Fibroblast of upper back skin (primary cell): ENCODE data around the gene IGSF3.
A peak's percentile ranks its signal among the peaks of the same experiment; 100 is the strongest.

Experiments used
- DNase-seq: peaks from one replicate; pipeline ENCODE4 v3.0.0-alpha.2; 2013

Gene IGSF3

GRCh38 chr1:116553386-116554115 is 114.0 kb downstream of the IGSF3 start:
- no peak for DNase-seq

- DNase-seq, result no peak
These were observed 121.1 kb downstream of the IGSF3 start for GRCh38 chr1:116546354-116546977.

DNA sequence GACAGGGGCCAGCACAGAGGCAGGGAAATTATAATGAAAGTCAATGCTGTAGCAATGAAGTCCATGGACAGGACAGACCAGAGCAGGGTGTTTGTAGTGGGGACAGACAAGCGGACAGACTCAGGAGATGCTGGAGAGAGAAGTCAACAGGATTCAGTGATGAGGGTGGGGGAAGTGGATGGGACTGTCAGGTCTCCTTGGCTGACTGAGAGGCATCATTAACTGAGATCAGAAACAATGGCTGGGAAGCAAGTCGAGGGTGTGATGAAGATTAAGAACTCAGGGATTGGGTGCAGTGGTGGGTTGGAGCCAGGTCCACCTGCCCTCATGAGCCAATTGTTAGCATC is 122.2 kb downstream of the IGSF3 start:
- no peak for DNase-seq

DNA sequence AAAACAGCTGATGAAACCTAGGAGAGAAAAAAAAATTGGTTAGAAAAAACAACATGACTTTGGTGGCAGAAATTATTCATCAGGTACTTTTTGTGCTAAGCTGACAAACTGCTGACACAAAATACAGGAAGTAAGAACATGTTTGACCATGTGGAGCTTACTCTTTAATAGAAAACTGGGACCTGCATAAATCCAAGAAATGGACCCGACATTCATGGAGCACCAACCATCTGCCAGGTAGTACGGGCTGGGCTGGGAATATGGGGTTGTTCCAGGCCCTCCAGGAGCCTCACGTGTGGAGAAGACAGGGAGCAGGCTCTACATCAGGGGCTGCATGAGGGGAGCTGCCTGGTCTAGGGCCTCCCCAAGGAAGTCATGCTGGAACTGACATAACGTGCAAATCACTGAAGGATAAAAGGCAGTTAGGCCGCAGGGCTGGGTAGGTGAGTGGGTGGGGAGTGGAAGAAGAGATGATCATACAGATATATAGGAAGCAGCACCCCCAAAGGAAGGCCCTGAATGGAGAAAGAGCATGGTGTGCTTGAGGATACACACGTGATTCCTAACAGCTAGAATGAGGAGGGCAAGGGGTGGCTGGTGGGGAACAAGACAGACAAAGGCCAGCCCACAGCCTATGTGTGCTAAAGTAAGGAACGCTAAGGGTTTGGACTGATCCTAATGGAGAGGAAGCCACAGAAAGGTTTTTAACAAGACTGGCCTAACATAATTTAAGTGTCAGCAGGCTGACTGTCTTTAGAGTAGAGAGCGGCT is 122.8 kb downstream of the IGSF3 start:
- no peak for DNase-seq

- no peak for DNase-seq
These were observed 127.4 kb downstream of the IGSF3 start for GRCh38 chr1:116540088-116540487.

- DNase-seq, result peak; percentile 37
These were observed 129.0 kb downstream of the IGSF3 start for GRCh38 chr1:116538544-116538943.

GRCh38 chr1:116537898-116538297 is 129.6 kb downstream of the IGSF3 start:
- DNase-seq, result no peak

- DNase-seq, result peak; percentile 9
These were observed 130.3 kb downstream of the IGSF3 start for GRCh38 chr1:116537040-116537831.

DNA sequence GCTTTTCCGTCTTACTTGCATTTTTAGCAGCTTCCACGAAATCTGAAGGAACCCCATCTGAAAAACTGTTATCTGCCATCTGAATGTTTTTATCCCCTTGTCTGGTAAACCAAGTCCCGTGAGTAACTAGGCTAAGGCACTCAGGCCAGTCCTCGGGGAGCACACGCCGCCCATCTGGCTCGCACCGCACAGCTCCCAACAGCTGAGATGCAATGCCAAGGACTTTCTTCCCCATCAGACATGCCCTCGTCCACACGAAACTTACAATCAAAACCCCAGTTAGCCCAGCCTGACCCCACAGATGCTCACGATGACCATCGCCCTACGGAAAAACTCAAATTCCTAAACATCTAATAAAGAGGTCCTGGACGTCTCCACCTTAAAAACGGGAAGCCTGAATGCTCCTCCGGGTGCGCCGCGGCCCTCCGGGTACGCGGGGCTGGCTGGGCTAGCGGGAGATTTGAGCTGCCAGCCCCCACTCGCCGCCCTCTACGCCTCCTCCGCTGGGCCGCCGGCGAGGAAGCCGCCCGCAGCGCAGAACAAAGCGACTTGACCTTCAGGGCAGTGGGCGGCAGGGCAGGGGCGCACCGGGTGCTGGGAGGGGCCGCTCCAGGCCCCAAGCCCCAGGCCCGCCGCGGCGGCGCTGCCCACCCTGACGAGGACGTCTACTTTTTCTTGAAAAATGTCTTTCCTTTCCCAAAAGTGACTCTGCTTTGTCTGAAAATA is 133.4 kb downstream of the IGSF3 start:
- DNase-seq, result no peak

DNA sequence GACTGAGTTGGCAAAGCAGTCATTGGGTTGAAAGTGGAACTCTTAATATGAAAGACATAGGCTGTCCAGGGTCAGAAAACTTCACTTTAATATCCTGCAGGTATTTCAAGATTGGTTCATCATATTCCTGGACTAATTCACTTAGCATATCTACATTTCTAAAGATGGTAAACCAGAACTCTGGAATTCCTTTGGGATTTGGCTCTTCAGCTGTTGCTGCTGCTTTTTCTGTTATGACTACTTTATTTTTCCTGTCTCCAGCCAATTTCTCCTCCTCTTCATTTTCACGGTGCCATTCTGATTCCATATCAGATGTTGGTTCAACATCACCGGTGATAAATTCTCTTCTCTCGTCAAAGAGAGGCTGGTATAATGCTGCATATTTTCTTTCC is 134.1 kb downstream of the IGSF3 start:
- no peak for DNase-seq

GRCh38 chr1:116532671-116533428 is 134.7 kb downstream of the IGSF3 start:
- DNase-seq, result no peak

- DNase-seq, result no peak
These were observed 135.6 kb downstream of the IGSF3 start for GRCh38 chr1:116531917-116532316.

DNA sequence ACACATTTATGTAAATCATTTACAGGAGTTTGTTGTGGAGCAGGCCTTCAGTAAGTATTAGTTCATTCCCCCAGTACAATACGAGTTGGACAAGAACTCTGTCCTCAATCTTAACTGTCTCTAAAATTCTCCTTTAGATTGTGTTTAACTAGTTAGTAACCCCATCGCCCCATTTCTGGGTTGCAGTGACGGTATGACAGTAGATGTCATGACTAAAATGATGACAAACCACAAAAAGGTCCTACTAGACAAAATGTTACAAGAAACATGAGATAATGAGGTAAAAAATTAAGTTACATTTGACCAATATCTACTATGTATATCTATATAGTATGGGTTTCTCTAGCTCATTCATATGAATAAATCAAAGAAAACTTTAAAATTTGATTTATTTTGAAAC is 137.9 kb downstream of the IGSF3 start:
- DNase-seq, result no peak

DNA sequence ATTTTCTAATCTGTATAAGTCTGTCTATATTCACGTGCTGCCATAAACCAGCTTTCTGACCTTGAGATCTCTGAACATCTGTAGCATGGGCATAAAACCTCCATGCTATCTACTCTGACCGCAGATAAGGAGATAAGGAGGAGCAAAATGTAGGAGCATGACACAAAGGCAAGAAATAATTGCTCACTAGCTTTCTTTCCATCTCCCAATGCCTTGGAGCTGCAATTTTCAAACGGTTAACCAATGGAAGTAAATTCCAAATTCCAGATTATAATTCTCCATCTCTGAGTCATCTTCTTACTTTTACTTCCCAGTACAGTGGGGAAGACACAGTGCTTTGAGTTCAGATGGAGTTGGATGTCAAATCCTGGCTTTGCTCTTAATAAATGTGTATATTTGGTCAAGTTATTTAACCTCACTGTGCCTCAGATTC is 138.3 kb downstream of the IGSF3 start:
- peak; percentile 56 for DNase-seq

DNA sequence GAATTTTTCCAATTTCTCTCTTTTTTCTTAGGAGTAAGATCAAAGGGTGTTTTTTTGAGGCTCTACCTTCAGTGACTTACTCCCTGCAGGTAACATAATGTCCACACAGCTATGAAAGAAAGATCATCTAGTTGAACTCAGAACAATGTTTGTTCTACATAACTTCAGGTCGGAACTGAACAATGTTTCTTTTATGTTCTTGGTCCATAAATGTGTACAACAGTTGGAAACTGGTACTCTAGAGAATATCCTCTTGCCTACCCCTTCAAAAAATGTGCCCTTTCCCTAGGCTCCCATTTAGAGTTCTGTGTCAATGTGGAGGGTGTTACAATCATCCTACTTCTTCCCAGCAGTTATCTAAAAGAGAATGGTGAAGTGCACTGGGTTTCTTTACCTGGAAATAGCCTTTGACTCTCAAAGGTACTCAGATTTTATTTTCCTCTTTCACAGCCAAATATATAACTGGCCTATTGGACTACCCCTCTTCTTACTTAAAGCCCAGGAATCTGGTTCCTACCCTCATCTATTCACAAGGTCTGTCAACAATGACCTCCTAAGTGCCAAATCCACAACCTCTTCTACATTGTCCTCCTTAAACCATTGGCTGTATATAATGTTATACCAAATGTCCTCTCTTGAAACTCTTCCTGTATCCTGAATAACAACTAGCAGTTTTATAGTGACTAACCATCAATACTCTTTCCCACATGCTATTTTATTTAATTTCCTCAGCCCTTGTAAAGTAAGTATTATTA is 139.0 kb downstream of the IGSF3 start:
- DNase-seq, result no peak

DNA sequence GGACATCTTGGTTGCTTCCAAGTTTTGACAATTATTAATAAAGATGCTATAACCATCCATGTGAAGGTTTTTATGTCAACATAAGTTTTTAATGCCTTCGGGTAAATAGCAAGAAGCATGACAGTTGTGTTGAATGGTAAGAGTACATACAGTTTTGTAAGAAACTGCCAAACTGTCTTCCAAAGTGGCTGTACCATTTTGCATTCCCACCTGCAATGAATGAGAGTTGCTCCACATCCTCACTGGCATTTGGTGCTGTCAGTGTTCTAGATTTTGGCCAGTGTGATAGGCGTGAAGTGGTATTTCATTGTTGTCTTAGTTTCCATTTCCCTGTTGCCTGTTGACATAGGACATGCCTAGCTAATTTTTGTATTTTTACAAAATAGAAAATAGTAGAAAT is 142.1 kb downstream of the IGSF3 start:
- no peak for DNase-seq
